B cell (primary cell): ENCODE measurements around the gene FZR1. TPM values are rescaled to one million over a fixed set of nuclear protein-coding genes. Genes with fewer than 3 reads are reported as not detected.

Source experiments
- ATAC-seq: fragments of 200-7000 bp; cut with Tn5 transposase; one replicate; pipeline ENCODE4 v1.10.0; 2021; ENCODE audit warnings: low read depth, mild to moderate bottlenecking, moderate number of reproducible peaks, moderate library complexity
- CTCF ChIA-PET: fragments of 350-600 bp; sonication (Branson Sonifier 250); formaldehyde crosslinking; loops from one replicate; lab custom pipeline; 2021; ENCODE audit warnings: antibody characterized with exemption, inconsistent platforms; lab: Charles Lee
- POLR2A ChIA-PET: fragments of 350-600 bp; sonication (Branson Sonifier 250); formaldehyde crosslinking; loops from one replicate; lab custom pipeline; 2021; ENCODE audit warnings: antibody characterized with exemption; lab: Charles Lee
- DNase-seq: peaks from one replicate; pipeline ENCODE4 v3.0.0; 2013
- H2AFZ ChIP-seq: 2 replicates; pipeline ENCODE4 v1.6.1; 2012; ENCODE audit warnings: mild to moderate bottlenecking, low read depth, low read length; ENCODE audit not compliant: insufficient read depth, poor library complexity, severe bottlenecking
- H3K27ac ChIP-seq, 2 donors: 1 replicate in 1 of 2; 2 replicates in 1 of 2; pipeline ENCODE4 v1.5.1; 2012 to 2013; ENCODE audit warnings: low read length in 2 of 2, mild to moderate bottlenecking in 2 of 2, moderate library complexity in 1 of 2
- H3K27me3 ChIP-seq, 4 experiments: fragments of 200-600 bp in 1 of 4; sonication (generic) in 1 of 4; replicated peaks in 1 of 4; 1 replicate in 2 of 4; 2 replicates in 2 of 4; pipeline versions ENCODE4 v1.6.1 to v1.7.0; 2013 to 2016; ENCODE audit warnings: low read length in 3 of 4, mild to moderate bottlenecking in 2 of 4, mixed read lengths in 1 of 4, moderate library complexity in 1 of 4; ENCODE audit not compliant: insufficient read depth in 4 of 4, control insufficient read depth in 3 of 4; ENCODE audit errors: control extremely low read depth in 1 of 4
- H3K36me3 ChIP-seq, 2 experiments: replicated peaks in 1 of 2; 1 replicate in 1 of 2; 2 replicates in 1 of 2; pipeline versions ENCODE4 v1.6.1 to v1.7.1; 2013; ENCODE audit warnings: low read length in 1 of 2; ENCODE audit not compliant: insufficient read depth in 2 of 2, control insufficient read depth in 1 of 2; ENCODE audit errors: control extremely low read depth in 1 of 2, extremely low read depth in 1 of 2
- H3K4me1 ChIP-seq, 2 donors: fragments of 200-600 bp in 1 of 2; sonication (generic) in 1 of 2; 1 replicate in 1 of 2; 2 replicates in 1 of 2; pipeline versions ENCODE4 v1.5.1 to v1.6.1; 2013 to 2017; ENCODE audit warnings: low read length in 2 of 2; ENCODE audit not compliant: control insufficient read depth in 2 of 2, insufficient read depth in 2 of 2
- H3K4me2 ChIP-seq: replicated peaks from 2 replicates; pipeline ENCODE3; 2012; ENCODE audit warnings: mild to moderate bottlenecking, low read depth, low read length; ENCODE audit not compliant: poor library complexity, severe bottlenecking
- H3K4me3 ChIP-seq, 5 experiments: fragments of 200-600 bp in 1 of 5; sonication (generic) in 1 of 5; 1 replicate in 3 of 5; 2 replicates in 2 of 5; pipeline versions ENCODE4 v1.5.1 to v1.7.0; 2011 to 2016; ENCODE audit warnings: low read length in 4 of 5, mild to moderate bottlenecking in 4 of 5, low read depth in 2 of 5, control low read depth in 1 of 5, moderate library complexity in 1 of 5; ENCODE audit not compliant: insufficient read depth in 1 of 5; ENCODE audit errors: control extremely low read depth in 1 of 5, extremely low read depth in 1 of 5
- H3K79me2 ChIP-seq: fragments of 200-600 bp; sonication (generic); one replicate; pipeline ENCODE4 v1.6.0; 2016; ENCODE audit warnings: low read length; ENCODE audit not compliant: control insufficient read depth, insufficient read depth
- H3K9ac ChIP-seq: fragments of 200-600 bp; sonication (generic); 2 replicates; pipeline ENCODE4 v1.6.1; 2017; ENCODE audit warnings: mild to moderate bottlenecking, low read length, moderate library complexity
- H3K9me3 ChIP-seq, 3 donors: one replicate each; pipeline versions ENCODE4 v1.6.1 to v1.7.1; 2013; ENCODE audit warnings: low read length in 2 of 3; ENCODE audit not compliant: control insufficient read depth in 2 of 3, insufficient read depth in 1 of 3; ENCODE audit errors: control extremely low read depth in 1 of 3
- H4K20me1 ChIP-seq: 2 replicates; pipeline ENCODE4 v1.6.0; 2012; ENCODE audit warnings: mild to moderate bottlenecking, low read length; ENCODE audit not compliant: insufficient read depth, control insufficient read depth, poor library complexity, severe bottlenecking
- H3K27ac Mint-ChIP-seq: one replicate; pipeline ENCODE4 v1.8.0; 2021; ENCODE audit warnings: mixed read lengths
- H3K27me3 Mint-ChIP-seq: one replicate; pipeline ENCODE4 v1.8.0; 2021; ENCODE audit warnings: mixed read lengths
- H3K4me1 Mint-ChIP-seq: one replicate; pipeline ENCODE4 v1.8.0; 2021; ENCODE audit warnings: mixed read lengths
- H3K4me3 Mint-ChIP-seq: one replicate; pipeline ENCODE4 v1.8.0; 2021; ENCODE audit warnings: mixed read lengths
- H3K9me3 Mint-ChIP-seq: one replicate; pipeline ENCODE4 v1.8.0; 2022; ENCODE audit warnings: mixed read lengths; ENCODE audit not compliant: insufficient read depth
- CTCF ChIP-seq: fragments of 200-600 bp; IDR thresholded peaks from one replicate; pipeline ENCODE4 v1.8.0; 2022; ENCODE audit warnings: antibody characterized with exemption, mild to moderate bottlenecking
- EZH2 ChIP-seq: IDR thresholded peaks from 2 replicates; pipeline ENCODE4 v1.6.1; 2012; ENCODE audit warnings: borderline replicate concordance, low read depth, mild to moderate bottlenecking, moderate library complexity, low read length; ENCODE audit not compliant: insufficient read depth, poor library complexity, severe bottlenecking
- WGBS: methylation state at CpG from one replicate; pipeline ENCODE4 v1.1.5; 2013; ENCODE audit warnings: missing lambda C conversion rate; ENCODE audit not compliant: insufficient coverage; 5-methylcytosine and 5-hydroxymethylcytosine counted together
- intact Hi-C: fragments of 100-400 bp; cut with micrococcal nuclease; formaldehyde crosslinking; loops from one replicate; pipeline ENCODE4 v1.10.0; 2022
- polyA plus RNA-seq: library from polyadenylated mRNA; depleted of rRNA; stranded (reverse); fragments of >200 nt; gene quantifications from 2 replicates; pipeline ENCODE4 v1.2.3, GENCODE V29; 2012
- total RNA-seq, 2 donors: library from RNA; stranded (reverse); fragments of 120-200 nt in 1 of 2; gene quantifications; 1 replicate in 1 of 2; 2 replicates in 1 of 2; pipeline versions ENCODE4 v1.2.3 to v1.2.4, GENCODE V29; 2013 to 2022

Gene FZR1
- total and polyA plus RNA-seq, 2 donors (not counting 1 experiment from before 2014, with no cell fraction given) = 83.5 to 96.1 TPM

GRCh38 chr19:3494559-3494958, 11.6 kb upstream of the FZR1 start:
- Histone ChIP-seq H3K36me3 (peaks cover 0 to 34% of the 10 kb centered on the region in 2 experiments), H3K9ac (no peak overlapping the region), H3K9me3 (no peaks in the 10 kb centered on the region), H4K20me1 (no peaks in the 10 kb centered on the region), H3K4me2 (no peak overlapping the region), H3K4me3 (no peak overlapping the region), H3K4me1 (peaks cover under 1 to 4% of the 10 kb centered on the region in 2 donors), H2AFZ (no peak overlapping the region), H3K79me2 (peaks cover 27% of the 10 kb centered on the region), H3K27ac (no peak overlapping the region), H3K27me3 (no peaks in the 10 kb centered on the region)
- POLR2A ChIA-PET = no interaction called here
- no peak for TF ChIP-seq EZH2
- no peak for TF ChIP-seq CTCF
- Mint-ChIP-seq H3K4me3 (no peak overlapping the region), H3K27me3 (no peaks in the 10 kb centered on the region), H3K9me3 (no peaks in the 10 kb centered on the region), H3K4me1 (peaks cover 6% of the 10 kb centered on the region), H3K27ac (no peak overlapping the region)
- DNase-seq (no peak), ATAC-seq (no peak)
- WGBS = 95% methylated on average over 18 of the region's 18 CpGs
- intact Hi-C loops = no loop called here
- CTCF ChIA-PET = interaction anchor here (0.5 to 1.2 kb wide), 3 partner anchors 9 to 102 kb away, joined by 3 to 4 read pairs (median 3); no protein-coding TSS in a partner anchor

GRCh38 chr19:3496392-3497273, 9.5 kb upstream of the FZR1 start:
- no peaks in the 10 kb centered on the region for H3K9me3 Mint-ChIP-seq
- POLR2A ChIA-PET = no interaction called here

More at GRCh38 chr19:3496392-3497273, 9.5 kb upstream of the FZR1 start:
- no peaks in the 10 kb centered on the region for H3K27me3 ChIP-seq
- no peak overlapping the region for H3K4me3 ChIP-seq
- no peak for DNase-seq
- WGBS = 96% methylated on average over 31 of the region's 32 CpGs
- H3K36me3 ChIP-seq = peaks cover 0 to 31% of the 10 kb centered on the region in 2 experiments
- H3K27ac ChIP-seq = no peak overlapping the region
- ATAC-seq = no peak
- no peak overlapping the region for H3K4me2 ChIP-seq
- H3K4me1 ChIP-seq = peaks cover 10 to 15% of the 10 kb centered on the region in 2 donors
- no peak overlapping the region for H2AFZ ChIP-seq
- CTCF ChIA-PET = no interaction called here
- TF ChIP-seq EZH2 (no peak), CTCF (no peak)
- no peaks in the 10 kb centered on the region for H4K20me1 ChIP-seq
- intact Hi-C loops = no loop called here
- Mint-ChIP-seq H3K4me1 (peaks cover 18% of the 10 kb centered on the region), H3K4me3 (no peak overlapping the region), H3K27me3 (no peaks in the 10 kb centered on the region), H3K27ac (no peak overlapping the region)
- peaks cover 36% of the 10 kb centered on the region for H3K79me2 ChIP-seq
- no peaks in the 10 kb centered on the region for H3K9me3 ChIP-seq
- no peak overlapping the region for H3K9ac ChIP-seq
